Smooth muscle cell of the umbilical artery (primary cell): ENCODE data around the gene C19orf38. TPM values are rescaled to one million over a fixed set of nuclear protein-coding genes. Genes with fewer than 3 reads are reported as not detected.

Experiments
- total RNA-seq: library from RNA; depleted of rRNA; stranded (reverse); fragments of >200 nt; gene quantifications from 2 replicates; pipeline ENCODE4 v1.2.3, GENCODE V29; 2014

Gene C19orf38, protein sequence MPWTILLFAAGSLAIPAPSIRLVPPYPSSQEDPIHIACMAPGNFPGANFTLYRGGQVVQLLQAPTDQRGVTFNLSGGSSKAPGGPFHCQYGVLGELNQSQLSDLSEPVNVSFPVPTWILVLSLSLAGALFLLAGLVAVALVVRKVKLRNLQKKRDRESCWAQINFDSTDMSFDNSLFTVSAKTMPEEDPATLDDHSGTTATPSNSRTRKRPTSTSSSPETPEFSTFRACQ
- total RNA-seq, result 0.30 and 0.69 TPM in 2 replicates

DNA sequence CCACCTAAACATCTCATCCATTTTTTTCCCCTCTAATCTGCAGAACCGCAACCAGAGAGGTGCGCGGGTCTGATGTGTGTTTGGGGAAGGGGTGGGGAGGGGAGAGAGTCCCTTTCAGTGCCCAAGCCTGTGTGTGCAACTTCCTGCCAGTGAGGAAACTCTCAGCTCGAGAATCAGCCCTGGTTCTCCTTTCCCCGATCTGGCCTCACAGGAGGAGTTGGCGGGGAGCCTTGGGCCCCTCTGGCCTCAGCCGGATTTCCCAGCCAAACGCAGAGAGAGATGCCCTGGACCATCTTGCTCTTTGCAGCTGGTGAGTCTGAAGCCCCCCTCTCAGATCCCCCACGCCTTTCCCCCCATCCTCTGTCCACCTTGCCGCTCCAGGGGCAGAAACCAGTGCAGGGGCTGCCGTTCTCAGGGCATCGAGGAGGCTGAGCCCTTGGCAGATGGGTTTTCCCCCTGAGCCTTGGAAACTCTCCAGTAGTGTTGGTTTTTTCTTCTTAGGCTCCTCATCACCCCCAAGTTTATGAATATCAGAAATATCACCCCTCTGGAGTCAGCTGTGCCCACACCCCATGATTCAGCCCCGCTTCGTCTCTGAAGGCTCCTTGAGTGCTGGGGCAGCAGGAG is at the start of gene C19orf38:
TSS of gene C19orf38 (plus strand) at position 186 of the 627 bp plus-strand sequence. CDS start at position 280, 94 bp downstream.

DNA sequence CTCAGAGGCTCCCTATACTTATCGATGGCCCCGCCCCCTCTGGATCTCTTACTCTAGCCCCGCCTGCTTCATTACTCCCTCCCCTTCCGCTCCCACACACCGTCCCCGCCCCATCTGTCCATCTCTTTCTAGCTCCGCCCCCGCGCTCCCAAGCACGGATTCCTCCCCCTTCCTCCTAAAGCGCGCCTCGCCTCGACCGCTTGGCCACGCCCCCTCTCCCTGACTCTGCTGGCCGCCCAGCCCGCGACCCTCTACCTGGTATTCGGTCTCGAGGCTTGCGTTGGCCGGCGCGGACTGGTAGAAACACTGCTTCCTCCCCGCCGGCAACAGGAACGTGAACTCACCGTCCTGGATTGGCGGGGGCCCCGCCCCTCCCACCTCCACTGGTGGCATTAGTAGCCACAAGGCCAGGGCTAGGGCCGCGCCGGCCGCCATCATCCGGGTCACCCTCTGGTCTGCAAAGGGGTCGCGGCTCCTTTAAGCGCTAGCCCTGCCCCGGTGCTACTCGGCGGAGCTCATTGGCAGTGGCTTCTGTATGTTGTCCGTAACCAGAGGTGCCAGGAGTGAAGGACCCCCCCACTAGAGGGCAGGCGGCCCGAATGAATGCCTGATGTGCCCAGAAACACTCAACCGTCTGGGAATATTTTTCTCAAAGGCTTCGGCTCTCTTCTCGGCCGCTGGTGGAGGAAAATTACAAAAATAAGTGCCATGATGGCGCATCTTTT is 12.3 kb upstream of the C19orf38 start, which contains the start of gene TMED1:
TSS of gene TMED1 (minus strand) at position 459 of the 725 bp plus-strand sequence. CDS start at position 438, 21 bp downstream.

DNA sequence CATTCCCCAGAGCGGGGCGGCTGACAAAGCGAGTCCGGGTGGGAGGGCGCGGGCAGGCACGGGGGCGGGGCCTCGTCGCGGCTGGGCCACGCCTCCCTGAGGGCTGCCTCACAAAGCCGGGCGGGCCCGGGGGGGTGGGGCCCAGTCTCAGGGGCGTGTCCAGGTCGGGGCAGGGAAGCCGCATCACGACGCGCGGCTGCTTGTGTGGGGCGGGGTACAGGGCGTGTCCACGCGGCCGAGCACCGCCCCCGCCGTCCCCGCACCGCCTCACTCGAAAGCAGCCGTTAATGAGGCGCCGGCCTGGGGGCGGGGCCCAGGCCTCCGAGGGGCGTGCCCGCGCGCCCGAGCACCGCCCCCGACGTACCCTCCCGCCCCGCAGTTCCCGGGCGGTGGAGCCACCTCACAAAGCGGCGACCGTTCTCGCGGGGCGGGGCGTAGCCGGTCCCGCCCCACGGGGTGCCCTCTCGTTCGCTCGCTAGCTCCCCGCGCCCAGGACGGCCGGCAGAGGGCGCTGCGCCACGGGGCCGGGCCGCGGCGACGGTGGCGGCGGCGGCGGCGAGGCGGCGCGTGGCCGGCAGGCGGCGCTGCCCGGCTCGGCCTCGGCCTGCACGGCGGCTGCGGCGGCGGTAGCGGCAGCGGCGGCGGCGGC is 22.9 kb downstream of the C19orf38 start, which contains the start of gene CARM1:
TSS of gene CARM1 (plus strand) at position 599 of the 649 bp plus-strand sequence. CDS start 150 bp downstream, outside the sequence.

Other genes starting within 250 kb of the C19orf38 start
- 42.5 and 59.3 TPM in 2 replicates for gene SLC44A2, start 222.9 kb upstream of the C19orf38 start, total RNA-seq
- 87.6 and 151 TPM in 2 replicates for gene ILF3, start 194.1 kb upstream of the C19orf38 start, total RNA-seq
- gene QTRT1, start 147.0 kb upstream of the C19orf38 start, total RNA-seq, result 20.1 and 26.4 TPM in 2 replicates
- 76.6 and 120 TPM in 2 replicates for gene DNM2, start 130.3 kb upstream of the C19orf38 start, total RNA-seq
- gene TMED1, start 12.2 kb upstream of the C19orf38 start, total RNA-seq, result 49.0 and 91.5 TPM in 2 replicates
- 18.1 and 50.1 TPM in 2 replicates for gene CARM1, start 23.1 kb downstream of the C19orf38 start, total RNA-seq
- 119 and 165 TPM in 2 replicates for gene YIPF2, start 80.2 kb downstream of the C19orf38 start, total RNA-seq
- 33.9 and 39.5 TPM in 2 replicates for gene TIMM29, start 80.4 kb downstream of the C19orf38 start, total RNA-seq
- 74.2 and 163 TPM in 2 replicates for gene SMARCA4, start 112.6 kb downstream of the C19orf38 start, total RNA-seq
- gene LDLR, start 241.0 kb downstream of the C19orf38 start, total RNA-seq, result 271 and 284 TPM in 2 replicates